Cardiac septum (tissue), 1 donor: ENCODE data around the gene KREMEN1. TPM values are rescaled to one million over a fixed set of nuclear protein-coding genes. Genes with fewer than 3 reads are reported as not detected.

Experiments used
- DNase-seq: peaks from one replicate; pipeline ENCODE4 v3.0.0-alpha.2; 2020; ENCODE audit warnings: low spot score
- intact Hi-C: fragments of 100-400 bp; cut with DNase I; formaldehyde crosslinking; loops from one replicate; pipeline ENCODE4 v1.14.0; 2022
- total RNA-seq: library from RNA; stranded (reverse); fragmentation: NEBNext Ultra II Directional; extraction: Animal tissue kit (Norgen Biotek cat#: 25700); gene quantifications from one replicate; pipeline ENCODE4 v1.2.1, GENCODE V29; 2021
- donor health status: DM: no; HTN: no; CAD: no.

Gene KREMEN1
- total RNA-seq, 1 donor from 2014 or later = 52.1 TPM

DNA sequence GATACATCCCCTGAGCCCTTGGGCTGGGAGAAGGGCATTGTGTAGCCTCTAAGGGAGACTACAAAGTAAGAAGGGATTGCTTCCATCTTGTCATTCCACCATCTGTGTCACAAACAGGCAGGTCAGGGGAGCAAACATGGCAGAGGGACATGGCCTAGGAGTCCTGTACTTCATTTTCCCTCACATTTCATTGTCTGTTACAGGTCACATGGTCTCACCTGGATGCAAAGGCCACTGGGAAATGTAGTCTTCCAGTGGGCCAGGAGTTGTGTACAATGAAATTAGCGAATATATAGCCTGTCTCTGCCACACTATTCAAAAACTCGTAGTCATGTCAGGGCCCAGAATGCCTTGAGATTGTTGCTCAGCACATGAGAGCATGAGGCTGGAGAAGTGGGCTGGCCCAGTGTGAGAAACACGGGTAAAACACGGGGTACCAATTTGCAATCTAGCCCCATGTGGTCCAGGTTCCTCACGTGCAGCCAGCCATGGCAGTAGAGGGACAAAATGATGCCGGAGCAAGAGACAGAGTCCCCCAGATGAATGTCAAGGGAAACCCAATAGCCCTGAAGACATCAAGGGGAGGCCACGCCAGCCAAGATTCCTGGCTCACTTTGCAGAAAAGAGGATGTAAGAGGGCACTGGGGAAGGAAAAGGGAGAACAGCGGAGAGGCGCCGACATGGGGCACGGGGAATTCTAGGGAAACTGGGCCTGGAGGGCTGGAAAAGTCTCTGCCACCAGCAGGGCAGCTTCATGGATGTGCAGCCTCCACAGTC is 85.1 kb downstream of the KREMEN1 start:
- peak; percentile 43 for DNase-seq
- intact Hi-C loops = loop anchor here (2.0 kb wide), 1 partner anchor 303 kb away; no protein-coding TSS in a partner anchor

DNA sequence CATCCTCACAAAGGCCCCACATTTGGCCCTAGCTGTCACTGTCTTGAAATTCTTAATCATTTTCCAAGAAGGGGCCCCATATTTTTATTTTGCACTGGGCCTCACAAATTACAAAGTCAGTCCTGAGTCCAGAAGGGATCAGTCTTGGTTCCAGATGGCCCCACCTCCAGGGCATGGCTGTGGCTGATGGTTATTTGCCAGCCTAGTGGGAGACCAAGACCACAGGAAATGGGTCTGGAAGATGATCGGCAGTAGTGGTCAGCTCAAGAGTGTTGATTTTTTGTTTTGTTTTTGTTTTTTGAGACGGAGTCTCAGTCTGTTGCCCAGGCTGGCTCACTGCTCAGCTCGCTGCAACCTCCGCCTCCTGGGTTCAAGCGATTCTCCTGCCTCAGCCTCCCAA is 85.7 kb downstream of the KREMEN1 start:
- DNase-seq = peak; percentile 19
- intact Hi-C loops = no loop called here

DNA sequence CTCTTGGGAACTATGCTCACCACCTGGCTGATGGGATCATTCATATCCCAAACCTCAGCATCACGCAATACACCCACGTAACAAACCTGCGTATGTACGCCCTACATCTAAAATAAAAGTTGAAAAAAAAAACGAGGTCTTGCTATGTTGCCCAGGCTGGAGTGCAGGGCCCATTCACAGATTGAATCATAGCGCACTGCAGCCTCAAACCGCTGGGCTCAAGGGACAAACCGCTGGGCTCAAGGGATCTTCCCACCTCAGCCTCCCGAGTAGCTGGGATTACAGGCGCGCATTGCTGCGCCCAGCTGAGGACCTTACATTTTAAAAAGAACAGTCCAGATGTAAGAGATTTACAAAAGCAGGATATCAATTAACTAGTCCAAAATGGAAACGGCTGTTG is 91.0 kb downstream of the KREMEN1 start:
- intact Hi-C loops = no loop called here
- peak; percentile 46 for DNase-seq

GRCh38 chr22:29165321-29166060 is 92.7 kb downstream of the KREMEN1 start:
- DNase-seq = peak; percentile 35
- intact Hi-C loops = no loop called here

DNA sequence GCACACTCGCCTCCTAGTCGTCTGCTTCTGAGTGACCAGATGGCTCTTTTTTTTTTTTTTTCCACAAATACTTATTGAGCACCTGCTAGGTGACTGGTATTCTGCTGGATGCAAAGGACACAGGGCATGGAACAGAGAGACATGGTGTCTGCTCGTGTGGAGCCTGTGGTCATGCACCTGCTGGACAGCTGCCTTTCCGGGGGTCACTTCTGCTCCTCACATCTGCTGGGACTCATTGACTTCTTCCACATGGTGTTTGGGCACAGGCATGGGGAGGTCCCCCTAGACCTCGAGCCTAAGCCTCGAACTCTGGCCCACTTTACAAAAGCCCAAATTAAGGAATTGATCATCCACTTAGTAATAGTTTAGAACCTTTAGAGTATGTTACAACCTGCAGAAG is 93.3 kb downstream of the KREMEN1 start:
- intact Hi-C loops = no loop called here
- DNase-seq = peak; percentile 9

GRCh38 chr22:29167032-29167911 is 94.4 kb downstream of the KREMEN1 start:
- intact Hi-C loops = no loop called here
- peak; percentile 44 for DNase-seq

DNA sequence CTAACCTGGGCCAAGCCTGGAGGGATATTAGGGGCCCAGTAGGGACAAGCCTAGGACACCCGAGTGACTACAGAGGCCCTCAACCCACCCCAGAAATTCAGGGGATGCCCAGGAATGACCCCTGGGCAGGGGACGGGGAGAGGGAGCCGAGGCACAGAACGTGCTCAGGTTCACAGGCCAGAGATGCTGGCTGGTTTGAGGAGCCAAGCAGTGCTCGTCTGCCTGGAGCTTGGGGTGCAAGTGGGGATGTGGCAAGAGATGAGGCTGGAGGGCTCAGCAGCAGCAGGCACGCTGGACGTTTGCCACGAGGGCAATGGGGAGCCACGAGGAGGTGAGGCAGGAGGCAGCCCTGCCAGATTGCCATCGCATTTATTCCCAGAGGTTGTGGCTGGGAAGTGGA is 98.9 kb downstream of the KREMEN1 start:
- intact Hi-C loops = no loop called here
- peak; percentile 67 for DNase-seq

- intact Hi-C loops = no loop called here
- peak; percentile 68 for DNase-seq
Measured at GRCh38 chr22:29172216-29172615, 99.4 kb downstream of the KREMEN1 start.

DNA sequence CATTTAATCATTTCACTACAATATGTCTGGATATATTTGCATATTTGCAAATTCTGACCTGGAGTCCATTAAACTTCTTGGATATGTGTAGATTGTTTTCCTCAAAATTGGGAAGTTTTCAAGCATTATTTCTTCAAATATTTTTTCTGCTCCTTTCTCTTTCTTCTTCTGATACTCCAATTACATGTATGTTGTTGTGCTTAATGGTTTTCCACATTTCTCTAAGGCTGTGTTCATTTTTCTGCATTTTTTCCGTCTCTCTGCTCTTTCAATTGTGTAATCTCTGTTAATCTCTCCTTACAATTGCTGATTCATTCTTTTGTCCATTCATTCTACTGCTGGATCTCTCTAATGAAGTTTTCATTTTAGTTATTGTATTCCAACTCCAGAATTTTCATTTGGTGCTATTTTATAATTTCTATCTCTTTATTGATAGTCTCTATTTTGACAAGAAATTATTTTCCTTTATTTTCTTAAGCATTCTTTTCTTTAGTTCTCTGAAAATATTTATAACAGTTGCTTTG is 102.5 kb downstream of the KREMEN1 start:
- intact Hi-C loops = no loop called here
- DNase-seq = no peak

DNA sequence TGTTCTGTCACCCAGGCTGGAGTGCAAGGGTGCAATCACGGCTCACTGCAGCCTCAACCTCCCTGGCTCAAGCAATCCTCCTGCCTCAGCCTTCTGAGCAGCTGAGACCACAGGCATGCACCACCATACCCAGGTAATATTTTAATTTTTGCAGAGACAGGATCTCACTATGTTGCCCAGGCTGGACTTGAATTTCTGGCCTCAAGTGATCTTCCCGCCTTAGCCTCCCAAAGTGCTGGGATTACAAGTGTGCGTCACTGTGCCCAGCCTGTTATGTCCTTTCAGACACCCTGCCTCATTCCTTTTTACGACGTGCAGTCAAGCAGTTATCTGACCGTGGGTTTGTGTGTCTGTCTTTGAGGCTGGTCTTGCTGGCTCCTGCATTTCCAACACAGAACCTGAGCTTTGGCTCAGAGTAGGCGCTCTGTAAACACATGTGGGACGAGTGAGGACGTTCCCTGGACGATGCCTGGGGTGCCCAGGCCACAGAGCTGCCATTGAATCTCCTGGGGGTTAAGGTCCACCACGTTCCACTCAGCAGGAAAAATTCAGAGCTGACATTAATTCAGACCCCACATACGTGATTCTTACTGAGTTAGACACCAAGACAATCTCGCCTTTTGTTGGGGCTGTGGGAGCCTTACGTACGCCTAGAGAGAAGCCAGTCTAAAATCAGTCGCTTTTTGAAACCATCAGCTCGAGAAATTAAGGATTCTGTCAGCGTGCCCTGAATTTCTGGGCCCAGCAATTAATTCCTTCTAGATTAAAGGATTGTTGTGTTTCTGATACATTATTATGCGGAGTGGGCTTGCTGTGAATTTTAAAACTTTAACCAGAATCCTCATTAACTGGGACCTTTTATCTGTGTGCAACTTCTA is 111.4 kb downstream of the KREMEN1 start:
- peak; percentile 36 for DNase-seq
- intact Hi-C loops = no loop called here

DNA sequence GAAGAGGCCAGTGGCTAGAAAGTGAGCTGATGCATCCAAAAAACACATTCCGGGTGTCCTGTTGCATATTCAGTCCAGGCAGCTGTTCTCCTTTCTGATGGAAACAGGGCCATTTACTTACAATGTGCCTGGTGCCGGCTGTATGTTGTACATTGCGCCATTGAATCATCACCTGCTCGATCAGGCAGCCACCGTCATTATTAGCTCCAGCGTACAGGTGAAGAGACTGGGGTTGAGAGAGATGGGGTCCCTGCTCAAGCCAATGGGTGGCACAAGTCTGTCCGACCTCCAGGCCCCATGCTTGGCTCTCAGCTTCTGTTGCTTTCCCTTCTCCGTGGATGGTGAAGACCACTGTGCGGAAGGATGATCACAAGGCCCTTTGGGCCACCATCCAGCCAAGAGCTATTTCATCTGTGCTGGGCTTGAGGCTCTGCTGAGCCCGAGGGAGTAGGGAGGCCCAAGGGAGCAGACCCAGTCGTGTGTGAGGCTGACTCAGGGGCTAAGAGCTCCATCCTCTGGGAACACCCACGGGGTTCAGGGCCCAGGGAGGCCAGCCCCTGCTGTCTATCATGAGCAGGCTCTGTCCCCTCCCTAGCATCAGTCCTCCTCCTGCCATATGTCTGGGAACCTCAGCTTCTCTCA is 112.1 kb downstream of the KREMEN1 start:
- intact Hi-C loops = no loop called here
- DNase-seq = peak; percentile 51

DNA sequence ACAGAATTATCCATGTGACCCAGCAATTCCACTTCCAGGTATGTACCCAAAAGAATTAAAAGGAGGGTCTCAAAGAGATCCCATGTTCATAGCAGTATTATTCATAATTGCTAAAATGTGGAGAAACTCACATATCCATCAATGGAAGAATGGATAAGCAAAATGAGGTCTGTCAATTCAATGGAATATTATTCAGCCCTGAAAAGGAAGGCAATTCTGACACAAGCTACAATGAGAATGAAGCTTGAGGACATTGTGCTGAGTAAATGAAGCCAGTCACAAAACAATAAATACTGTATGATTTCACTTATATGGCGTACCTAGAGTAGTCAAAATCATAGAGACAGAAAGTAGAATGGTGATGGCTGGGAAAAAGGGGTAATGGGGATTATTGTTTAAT is 113.5 kb downstream of the KREMEN1 start:
- DNase-seq = no peak
- intact Hi-C loops = no loop called here

DNA sequence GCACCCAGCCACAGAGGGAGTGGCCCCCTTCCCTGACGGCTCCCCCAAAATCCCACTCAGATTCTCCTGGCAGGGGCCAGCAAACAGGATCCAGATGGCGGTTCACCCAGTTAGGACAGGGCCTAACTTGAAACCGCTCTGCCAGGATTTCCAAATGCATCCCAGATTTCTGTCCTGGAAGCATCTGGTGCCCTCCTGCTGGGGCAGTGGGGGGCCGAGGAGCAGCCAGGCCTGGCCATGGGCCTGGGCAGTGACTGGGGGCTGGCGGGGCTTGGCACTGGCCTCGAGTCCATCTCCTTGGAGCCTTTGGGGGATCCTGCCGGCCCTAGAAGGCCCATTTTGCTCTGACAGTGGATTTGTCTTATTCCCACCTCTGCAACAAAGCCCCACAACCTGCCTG is 115.0 kb downstream of the KREMEN1 start:
- DNase-seq = peak; percentile 54
- intact Hi-C loops = no loop called here

DNA sequence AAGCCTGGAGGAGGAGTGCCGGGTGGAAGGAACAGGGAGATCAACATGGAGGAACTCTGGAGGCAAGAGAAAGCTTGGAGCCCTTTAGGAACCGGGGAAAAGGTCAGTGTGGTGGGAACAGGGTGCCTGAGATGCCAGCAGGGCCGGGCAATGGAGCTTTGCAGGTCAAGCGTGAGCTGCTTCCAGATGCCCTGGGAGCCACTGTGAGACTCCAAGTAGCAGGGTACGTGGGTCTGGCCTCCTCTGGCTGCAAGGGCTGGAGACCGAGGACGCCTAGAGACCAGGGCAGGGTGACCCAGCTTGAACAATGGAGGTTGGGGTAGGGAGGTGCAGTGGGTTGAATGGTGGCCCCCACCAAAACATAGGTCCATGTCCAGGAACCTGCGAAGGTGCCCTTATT is 117.2 kb downstream of the KREMEN1 start:
- intact Hi-C loops = no loop called here

GRCh38 chr22:29190918-29191317 is 118.1 kb downstream of the KREMEN1 start:
- intact Hi-C loops = no loop called here
- DNase-seq = no peak

More for the DNA sequence above, 117.2 kb downstream of the KREMEN1 start:
- DNase-seq = peak; percentile 53

- intact Hi-C loops = no loop called here
- DNase-seq = peak; percentile 0
Measured at GRCh38 chr22:29193021-29193420, 120.2 kb downstream of the KREMEN1 start.

- no peak for DNase-seq
- intact Hi-C loops = no loop called here
Measured at GRCh38 chr22:29194184-29194583, 121.3 kb downstream of the KREMEN1 start.
